NCI-H748 treated with DMSO at 0.1 percent for 48 hours (cell line): Measurements from ENCODE around the gene IGF1R.

Experiments used
- DNase-seq: peaks from one replicate; lab custom pipeline; 2025; lab: John Stamatoyannopoulos, UW

The IGF1R gene

DNA sequence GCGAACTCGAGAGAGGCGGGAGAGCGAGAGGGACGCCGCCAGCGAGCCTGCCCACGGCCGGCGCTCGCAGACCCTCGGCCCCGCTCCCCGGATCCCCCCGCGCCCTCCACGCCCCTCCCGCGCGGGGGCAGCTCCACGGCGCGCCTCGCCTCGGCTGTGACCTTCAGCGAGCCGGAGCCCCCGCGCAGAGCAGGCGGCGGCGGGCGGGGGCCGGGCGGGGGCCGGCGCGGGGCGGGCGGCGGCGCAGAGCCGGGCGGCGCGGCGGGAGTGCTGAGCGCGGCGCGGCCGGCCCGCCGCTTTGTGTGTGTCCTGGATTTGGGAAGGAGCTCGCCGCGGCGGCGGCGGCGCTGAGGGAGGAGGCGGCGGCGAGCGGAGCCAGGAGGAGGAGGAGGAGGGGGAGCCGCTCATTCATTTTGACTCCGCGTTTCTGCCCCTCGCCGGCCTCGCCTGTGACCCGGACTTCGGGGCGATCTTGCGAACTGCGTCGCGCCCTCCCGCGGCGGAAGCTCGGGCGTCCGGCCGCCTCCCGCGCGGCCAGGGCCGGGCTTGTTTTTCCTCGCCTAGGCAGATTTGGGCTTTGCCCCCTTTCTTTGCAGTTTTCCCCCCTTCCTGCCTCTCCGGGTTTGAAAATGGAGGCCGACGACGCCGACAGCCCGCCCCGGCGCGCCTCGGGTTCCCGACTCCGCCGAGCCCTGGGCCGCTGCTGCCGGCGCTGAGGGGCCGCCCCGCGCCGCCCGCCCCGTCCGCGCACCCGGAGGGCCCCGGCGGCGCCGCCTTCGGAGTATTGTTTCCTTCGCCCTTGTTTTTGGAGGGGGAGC, 524 bp downstream of the IGF1R start:
- no peak for DNase-seq

DNA sequence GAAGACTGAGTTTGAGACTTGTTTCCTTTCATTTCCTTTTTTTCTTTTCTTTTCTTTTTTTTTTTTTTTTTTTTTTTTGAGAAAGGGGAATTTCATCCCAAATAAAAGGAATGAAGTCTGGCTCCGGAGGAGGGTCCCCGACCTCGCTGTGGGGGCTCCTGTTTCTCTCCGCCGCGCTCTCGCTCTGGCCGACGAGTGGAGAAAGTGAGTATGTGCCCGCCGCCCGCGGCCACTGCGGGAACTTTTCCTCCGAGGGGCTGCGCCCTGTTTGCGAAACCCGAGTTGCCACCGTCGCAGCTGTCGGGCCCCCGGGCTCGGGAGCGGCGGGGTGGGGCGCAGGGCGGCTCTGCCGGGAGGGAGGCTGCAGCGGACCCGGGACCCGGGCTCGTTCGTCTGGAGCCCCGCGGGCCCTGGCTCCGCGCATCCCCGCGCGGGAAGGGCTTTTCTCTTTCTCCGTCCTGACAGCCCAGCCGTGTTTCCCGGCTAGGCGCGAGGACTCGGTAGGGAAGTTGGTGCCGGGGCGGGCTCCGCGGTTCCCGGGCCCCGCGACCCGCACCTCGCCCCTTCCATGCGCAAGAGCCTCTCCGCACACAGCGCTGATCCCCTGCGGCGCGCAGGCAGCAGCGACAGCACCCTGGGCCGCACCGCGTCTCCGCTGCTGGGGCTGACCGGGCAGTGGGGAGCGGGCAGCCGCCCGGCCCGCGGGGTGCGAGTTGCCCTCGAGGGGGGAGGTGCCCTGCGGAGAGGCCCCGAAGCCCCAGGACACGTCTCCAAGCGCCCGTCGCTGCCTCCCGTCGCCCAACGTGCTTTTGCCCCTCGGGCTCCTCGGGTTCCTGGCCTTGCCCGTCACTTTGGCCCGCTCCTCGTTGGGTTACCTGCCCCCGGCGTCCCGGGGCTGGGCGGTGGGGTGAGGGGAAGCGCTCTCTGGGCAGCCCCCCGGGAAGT, 1.4 kb downstream of the IGF1R start:
- DNase-seq, result no peak

DNA sequence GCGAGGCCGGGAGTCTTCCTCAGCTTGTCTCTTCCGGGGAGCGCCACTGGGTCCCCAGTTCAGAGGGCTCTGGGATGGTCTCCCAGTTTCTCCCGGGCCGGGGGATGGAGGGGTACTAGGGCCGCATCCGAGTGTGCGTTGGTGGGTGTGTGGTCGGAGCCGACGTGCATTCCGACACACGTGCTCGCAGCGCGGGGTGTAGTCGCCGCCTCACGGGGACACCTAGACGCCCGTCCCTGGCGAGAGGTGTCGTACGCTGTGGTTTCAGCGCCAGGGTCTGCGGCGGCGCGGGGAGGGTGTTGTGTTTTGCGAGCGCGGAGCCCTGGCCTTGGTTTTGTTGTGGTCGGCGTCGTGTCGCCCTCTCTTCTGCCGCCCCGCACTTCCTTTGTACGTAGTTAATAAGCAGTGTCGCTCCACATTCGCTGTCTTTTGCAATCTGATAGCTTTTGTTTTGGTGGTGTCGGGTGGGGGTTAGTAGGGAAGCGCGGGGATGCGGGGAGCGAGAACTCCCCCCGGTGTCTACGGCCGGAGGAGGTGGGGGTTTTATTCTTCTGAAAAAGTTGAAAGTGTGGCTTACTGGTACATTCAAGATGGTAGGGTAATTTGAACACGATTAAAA, 2.2 kb downstream of the IGF1R start:
- no peak for DNase-seq

DNA sequence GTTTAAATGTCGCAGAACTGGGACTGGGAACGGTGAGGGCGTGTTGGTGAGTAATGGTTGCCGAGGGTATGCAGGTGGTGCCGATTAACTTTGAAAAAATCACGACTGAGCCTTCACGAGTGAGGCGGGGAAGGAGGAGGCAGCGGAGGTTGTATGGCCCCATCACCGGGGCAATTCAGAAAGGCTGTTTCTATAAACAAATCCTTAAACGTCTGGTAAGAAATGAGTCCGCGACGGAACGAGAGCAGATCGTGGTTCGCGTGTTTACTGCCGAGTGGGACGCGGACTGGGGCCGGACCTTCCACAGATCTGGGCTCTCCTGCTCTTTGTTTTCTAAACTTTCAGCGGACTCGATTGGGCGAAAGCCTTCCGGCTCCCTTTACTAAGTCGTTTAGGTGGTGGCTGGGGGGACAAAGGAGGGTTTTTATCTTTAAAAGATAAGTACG, 2.7 kb downstream of the IGF1R start:
- DNase-seq, result no peak

DNA sequence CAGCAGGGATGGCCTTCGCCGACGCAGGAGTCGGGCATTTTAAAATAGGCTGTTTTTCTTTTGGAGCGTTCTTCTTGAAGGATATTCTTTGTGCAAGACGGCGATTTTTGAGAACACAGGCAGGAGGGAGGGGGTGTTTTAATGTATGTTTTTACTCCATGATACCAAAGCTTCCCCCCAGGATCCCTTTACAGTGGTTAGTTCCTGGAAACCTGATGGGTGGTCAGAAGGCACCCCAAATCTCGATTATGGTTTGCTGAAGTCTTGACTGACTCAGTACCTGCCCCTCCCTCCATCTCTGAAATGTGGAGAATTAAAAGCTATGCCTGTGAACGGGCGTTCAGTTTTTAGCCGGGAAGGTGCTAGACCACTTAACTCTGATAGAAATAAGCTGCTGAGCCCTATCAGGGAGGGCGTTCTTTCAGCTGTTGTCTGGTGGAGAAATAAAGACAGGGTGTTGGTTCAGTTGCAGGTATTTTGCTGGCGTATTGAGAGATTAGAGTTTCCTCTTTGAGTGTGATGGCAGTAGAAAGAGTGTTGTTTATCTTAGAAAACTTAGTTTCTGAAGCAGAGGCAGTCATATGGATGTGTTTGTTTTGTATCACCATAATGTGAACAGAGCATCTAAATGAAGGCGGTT, 3.4 kb downstream of the IGF1R start:
- DNase-seq, result no peak

DNA sequence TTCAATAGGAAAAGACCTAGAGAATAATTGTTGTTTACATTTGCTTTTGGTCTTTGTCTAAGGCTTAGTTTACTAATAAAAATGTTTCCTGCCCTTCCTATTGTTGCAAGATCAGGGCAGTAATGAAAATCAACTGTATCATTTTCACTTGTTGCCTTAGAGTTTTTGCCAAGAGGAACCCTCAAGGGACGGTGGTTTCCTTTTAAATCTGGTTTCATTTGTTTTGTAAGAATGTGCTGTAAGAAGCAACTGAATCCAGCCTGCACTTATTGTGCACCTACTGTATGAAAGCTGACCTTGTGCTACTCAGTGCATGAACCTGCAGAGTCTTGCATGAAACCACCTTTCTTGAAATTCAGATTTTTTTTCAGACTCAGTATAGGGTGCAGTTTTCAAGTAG, 5.3 kb downstream of the IGF1R start:
- DNase-seq, result no peak

DNA sequence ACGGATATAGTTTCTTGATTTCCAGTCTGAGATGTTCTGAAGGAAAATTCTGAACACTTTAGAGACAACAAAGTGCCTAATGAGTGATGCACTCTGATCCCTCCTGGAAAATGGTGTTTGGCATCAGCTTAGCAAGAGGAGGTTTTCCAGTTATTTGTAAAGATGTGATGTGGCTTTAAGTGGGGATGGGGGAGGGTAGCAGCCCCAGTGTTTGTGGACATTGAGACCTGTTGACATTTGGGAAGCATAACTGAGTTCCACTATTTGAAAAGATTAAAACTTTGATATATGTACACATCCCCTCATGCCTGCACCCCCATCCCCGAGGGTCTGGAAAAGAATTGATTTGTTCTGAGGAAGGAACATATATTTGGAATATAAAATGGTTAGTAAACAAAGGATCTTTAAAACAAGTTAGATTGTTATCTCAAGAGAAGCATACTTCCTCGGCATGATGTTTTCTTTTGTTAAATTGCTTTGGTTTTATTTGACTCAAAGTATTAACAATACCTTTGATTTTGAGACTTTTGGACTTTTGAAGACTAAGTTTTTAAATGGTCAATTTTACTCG, 6.5 kb downstream of the IGF1R start:
- DNase-seq, result no peak

DNA sequence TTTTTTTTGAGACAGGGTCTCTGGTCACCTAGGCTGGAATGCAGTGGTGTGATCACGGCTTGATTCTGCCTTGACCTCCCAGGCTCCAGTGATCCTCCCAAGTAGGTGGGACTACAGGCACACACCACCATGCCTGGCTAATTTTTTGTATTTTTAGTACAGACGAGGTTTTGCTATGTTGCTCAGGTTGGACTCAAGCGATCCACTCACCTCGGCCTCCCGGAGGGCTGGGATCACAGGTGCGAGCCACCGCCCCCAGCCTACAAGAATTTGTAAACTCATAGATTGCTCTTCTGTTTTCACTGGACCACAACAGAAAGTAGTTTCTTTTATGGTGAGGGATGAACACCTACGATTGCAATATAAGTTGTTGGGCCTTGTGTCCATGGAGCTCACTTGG, 7.4 kb downstream of the IGF1R start:
- no peak for DNase-seq

DNA sequence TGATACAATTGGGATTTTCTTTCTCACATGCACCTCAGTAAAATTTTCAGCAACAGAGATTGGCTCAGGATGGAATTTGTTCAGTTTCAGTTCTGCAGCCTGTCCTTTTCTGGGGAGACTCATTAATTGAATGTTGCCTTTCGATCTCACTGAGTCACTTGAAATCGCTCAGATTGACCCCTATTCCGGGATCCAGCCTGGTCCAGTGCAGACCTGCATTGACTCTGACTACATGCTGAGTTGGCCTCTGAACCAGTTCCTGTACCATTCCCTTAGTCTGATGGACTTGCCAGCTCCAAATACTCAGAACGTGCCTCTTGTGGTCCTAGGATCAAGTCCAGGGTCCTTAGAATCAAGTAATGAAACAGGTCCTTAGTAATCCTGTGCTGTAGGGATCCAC, 9.4 kb downstream of the IGF1R start:
- no peak for DNase-seq

DNA sequence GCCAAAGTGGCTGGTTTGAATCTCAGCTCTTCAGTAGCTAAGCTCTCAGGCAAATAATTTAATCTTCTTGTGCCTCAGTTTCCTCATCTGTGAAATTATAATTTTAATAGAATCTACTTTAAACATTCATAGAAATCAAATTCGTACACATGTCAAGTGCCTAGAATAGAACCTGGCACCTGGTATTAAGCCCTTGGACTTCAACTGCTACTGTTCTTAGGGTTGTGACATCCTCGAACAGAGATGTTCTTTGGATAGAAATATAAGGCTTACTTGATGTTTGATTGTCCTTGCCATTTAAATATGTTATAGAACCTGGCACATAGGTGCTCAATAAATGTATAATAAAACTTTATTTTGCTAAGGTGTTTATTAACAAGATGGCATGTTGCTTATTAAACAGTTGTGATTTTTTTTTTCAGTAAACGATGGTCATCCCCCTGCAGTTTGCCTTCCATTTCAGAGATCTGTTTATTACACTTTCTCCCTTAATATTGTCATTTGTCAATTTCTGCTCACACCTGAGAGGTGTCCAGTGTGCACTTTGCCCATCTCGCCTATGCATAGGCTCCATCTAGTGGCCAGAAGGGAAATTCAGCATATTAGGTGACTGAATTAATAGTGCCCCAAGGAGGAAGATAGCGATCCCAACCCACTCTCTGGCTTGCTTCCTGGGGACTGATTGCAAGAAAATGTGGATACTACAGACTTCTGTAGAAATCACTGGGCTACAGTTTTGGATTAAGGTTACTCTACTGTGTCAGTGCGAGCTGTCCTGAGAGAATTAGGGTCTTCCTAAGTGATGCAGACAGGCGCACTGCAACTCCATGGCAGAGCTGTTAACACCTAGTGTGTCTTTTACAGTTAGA, 10.7 kb downstream of the IGF1R start:
- peak; percentile 54 for DNase-seq

DNA sequence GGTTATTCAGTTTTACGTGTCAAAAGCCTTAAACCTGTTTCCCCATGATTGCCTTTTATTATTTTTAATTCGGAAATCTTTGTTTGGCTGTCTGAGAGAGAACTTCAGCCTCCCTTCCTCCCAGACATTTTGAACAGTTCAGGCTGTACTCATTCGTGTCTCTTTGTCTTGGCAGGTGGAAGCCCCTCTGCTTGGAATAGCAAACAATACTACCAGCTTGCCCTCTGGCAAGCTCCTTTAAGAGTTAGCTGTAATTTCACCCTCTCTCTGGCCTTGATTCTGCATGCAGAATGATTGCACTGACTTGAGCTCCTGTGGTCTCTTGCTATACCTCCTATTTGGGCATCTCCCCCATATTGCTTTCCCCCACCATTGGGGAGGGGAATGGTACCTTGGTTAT, 11.7 kb downstream of the IGF1R start:
- DNase-seq, result no peak

DNA sequence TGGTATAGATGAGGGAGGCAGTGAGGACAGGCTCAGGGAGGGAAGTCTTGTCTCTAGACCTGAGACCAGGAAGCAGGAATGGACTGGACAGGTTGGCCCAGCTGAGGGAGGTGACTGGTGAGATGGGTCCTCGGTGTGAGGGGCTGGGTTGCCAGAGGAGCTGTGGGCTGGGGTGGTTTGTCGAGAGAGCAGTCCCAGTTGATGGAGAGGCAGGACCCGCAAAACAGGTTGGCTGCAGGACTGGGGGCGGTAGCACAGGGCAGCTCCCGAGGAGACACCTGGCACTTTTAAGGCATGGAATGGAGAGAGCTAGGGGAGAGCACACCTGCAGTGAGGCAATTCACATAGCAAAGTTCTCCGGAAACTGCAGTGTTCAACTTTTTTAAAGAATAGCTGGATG, 14.7 kb downstream of the IGF1R start:
- no peak for DNase-seq

DNA sequence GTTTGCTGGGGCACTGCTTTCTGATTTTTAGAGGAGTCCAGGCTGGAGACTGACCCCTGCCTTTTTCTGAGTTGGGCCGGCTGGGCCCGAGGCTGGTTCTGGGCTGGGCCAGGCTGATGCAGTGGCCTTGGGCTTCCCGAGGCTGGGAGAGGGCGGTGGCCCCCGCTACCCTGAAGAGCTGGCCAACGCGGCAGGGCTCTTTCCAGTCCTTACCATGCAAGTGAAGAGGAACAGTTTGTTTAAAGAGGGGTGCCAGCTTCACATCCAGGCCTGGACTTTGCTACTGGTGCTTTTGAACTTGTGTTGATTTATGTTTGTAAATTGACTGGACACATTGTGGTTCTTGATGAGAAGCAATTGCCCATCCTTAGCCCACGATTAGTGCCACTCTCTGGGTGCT, 15.3 kb downstream of the IGF1R start:
- DNase-seq, result no peak

DNA sequence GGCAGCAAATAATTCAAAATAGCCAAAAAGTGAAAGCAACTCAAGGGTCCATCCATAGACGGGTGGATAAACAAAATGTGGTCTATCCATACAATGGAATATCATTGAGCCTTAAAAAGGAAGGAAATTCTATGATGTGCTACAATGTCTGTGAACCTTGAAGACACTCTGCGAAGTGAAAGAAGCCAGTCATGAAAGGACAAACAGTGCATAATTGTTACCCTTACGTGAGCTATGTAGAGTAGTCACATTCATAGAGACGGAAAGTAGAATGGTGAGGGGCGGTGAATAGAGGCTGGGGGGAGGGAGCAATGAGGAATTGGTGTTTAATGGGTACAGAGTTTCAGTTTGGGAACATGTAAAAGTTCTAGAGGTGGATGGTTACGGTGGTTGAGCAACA, 18.1 kb downstream of the IGF1R start:
- DNase-seq, result no peak

DNA sequence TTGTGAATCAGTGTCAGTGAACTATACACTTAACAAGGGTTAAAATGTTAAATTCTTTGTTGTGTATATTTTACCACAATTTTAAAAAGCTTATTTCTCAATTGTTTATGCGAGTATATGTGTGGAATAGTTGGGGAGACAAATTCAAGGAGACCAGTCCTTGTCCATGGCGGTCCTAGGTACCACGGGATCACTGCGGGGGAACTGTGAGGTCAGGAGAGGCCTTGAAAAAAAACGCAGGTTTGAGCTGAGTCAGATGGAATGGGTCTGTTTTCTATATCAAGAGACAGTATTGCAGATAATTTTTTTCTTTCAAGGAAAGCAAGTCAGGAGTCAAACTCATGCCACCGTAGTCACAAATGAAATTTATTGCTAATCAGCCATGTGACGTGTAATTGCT, 18.5 kb downstream of the IGF1R start:
- DNase-seq, result no peak

DNA sequence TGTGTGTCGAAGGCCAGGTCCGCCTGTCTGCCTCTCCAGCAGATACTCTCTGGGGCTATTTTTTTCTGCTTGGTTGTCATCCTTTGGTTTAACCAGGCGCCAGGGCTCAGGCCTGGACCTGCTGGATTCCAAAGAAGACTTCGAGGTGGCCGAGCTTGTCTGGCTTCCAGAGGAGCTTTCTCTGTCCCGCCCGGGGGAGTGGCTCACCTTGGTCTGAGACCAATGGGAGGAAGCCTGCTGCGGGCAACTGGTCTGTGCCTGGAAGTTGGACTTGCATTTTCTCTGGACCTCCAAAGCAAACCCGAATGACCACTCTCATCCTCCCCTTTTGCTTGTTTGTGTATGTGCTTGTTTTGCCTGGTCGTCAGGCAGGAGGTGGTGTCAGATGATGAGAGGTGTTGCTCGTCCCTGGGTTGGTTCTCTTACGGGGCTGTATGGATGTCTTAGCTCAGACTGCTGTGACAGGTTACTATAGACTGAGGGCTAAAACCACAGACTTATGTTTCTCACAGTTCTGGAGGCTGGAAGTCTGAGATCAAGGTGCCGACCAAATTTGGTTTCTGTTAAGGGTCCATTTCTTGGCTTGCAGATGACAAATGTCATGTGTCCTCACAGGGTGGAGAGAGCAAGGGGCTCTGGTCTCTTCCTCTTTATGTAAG, 19.3 kb downstream of the IGF1R start:
- DNase-seq, result no peak

DNA sequence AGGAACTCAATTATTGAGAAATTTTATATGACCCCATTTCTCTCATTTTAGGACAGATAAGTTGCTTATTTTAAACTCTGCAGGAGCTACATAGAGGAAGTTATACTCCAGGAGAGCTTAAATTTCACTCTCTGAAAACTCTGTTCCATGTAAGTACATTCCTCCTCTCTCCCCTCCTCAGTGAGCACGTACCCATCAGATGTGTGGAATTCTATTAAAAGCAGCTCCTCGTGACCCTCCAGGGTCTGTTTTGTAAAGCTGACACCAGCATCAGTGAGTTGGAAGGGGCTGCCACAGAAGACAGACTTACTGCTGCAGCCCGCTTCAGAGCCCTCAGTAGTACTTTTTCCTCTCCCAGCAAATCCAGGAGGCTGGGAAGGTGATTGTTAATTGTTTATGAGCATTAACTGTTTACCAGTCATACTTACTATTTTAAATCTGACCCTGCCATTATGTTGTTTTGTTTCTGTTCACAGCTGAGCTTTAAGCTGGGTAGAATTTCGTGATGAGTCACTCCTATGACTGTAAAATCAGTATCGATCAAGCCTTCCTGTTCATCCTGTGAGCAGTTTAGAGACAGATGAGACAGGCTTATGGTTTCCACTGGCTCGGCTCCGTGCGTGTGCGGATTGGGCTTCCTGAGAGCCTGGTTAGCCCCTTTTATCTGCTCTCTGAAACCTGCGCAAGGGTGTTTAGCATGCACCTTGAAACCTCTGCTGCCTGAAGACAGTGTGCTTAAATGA, 20.4 kb downstream of the IGF1R start:
- no peak for DNase-seq

DNA sequence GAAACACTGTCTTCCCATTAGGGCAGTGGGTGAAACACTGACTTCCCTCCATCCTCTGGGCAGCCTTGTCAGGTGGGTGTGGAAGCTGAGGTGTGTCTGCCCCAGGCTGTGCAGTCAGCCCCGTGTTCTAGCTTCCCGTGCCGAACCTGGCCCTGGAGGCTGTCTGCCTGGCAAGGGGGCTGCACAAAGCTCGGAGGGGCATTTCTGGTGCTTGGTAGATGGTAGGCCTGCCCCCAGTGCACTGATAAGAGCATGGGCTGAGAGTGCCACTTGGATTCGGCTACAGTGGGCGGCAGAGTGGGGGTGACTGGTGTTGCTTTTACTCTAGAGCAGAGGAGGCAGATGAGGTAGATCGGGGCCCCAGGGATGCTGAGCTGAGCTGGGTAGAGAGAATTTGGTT, 21.3 kb downstream of the IGF1R start:
- no peak for DNase-seq
